ENCODE measurements around the gene DHX16. TPM values are rescaled to one million over a fixed set of nuclear protein-coding genes. Genes with fewer than 3 reads are reported as not detected.

DHX16 gene
- total and polyA plus RNA-seq, 9 of the 15 experiments (the other 6 are each of a cell fraction or from before 2014, with no cell fraction given) = 14.6 to 66.1 (median 47.5) TPM

DNA sequence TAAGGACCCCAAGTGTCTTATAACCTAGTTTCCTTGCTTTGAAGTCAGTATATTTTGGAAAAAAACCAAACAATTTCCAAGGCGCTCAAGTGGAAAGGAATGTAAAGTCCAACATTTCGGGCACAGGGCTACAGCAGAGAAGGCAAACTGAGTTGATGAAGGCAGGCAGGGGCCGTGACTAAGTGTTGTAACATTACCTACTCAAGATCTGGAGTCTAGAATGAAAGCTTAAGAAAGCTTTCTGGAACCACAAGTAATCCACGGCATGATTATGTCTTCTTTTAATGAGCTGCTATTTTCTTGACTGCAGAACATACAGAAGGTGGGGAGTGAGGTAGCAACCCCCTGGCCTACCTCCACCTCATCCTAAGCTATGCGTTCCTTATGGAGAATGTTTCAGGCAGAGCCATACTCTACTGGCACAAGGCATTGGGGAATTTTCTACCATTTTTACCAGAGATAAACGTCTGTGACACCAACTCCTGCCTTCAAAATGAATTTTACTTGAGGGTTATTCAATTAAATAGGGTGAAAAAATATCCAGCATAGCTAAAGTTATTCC is 60.0 kb downstream of the DHX16 start (continued):
- TF ChIP-seq RBFOX2 (IDR thresholded peaks at IDR 0.05; ENCODE audit: low read depth, low read length) (peak; percentile 42), PML (IDR thresholded peaks at IDR 0.05; ENCODE audit: low read length) (no peak), POLR2AphosphoS2 (IDR thresholded peaks at IDR 0.05; ENCODE audit: low read length) (peak; percentile 12; the same call in 1 of the 2 replicates), POLR2A (conservative IDR thresholded peaks at IDR 0.05) (peak; percentile 34; the same call in 1 of the 2 replicates), MYNN (IDR thresholded peaks at IDR 0.05) (0 out of 2 replicates have a peak, but pooled peaks have one; percentile 13), MYNN (CRISPR knock-in tag; IDR thresholded peaks at IDR 0.05) (no peak), KDM5B (IDR thresholded peaks at IDR 0.05; ENCODE audit: insufficient replicate concordance, low read depth, low read length) (peak; percentile 60), ZNF584 (CRISPR knock-in tag; IDR thresholded peaks at IDR 0.05; ENCODE audit: low read depth) (no peak), ZNF583 (CRISPR knock-in tag; IDR thresholded peaks at IDR 0.05) (no peak), RFX1 (IDR thresholded peaks at IDR 0.05) (no peak), SUPT5H (IDR thresholded peaks at IDR 0.05) (0 out of 2 replicates have a peak, but pooled peaks have one; percentile 23), POLR2G (IDR thresholded peaks at IDR 0.05; ENCODE audit: low read depth, low read length) (peak; percentile 44), ZKSCAN1 (IDR thresholded peaks at IDR 0.05; ENCODE audit: low read depth, low read length) (no peak), ZNF830 (CRISPR knock-in tag; IDR thresholded peaks at IDR 0.05) (0 out of 2 replicates have a peak, but pooled peaks have one; percentile 64), GATAD2B (IDR thresholded peaks at IDR 0.05; ENCODE audit: borderline replicate concordance) (no peak), HMGN3 (IDR thresholded peaks at IDR 0.05; ENCODE audit: borderline replicate concordance, extremely low read depth, insufficient read length, low read depth, low read length) (no peak), RAD21 (CRISPR knock-in tag; conservative IDR thresholded peaks at IDR 0.05 in 1 of 2, IDR thresholded peaks at IDR 0.05 in 1 of 2) (peak in 1 of 2 experiments; percentile 2; a peak in 1 of 4 replicates)

All from K562 (cell line).